Kidney glomerular epithelial cell (primary cell): ENCODE results near the gene G6PC1.
"Not testable (repeated sequence)": the region's sequence is repeated elsewhere in the genome, so short reads cannot be mapped to it uniquely, and the experiment has no call there.

ENCODE experiments used
- DNase-seq: peaks from one replicate; lab custom pipeline; 2025; lab: John Stamatoyannopoulos, UW

G6PC1 gene

DNA sequence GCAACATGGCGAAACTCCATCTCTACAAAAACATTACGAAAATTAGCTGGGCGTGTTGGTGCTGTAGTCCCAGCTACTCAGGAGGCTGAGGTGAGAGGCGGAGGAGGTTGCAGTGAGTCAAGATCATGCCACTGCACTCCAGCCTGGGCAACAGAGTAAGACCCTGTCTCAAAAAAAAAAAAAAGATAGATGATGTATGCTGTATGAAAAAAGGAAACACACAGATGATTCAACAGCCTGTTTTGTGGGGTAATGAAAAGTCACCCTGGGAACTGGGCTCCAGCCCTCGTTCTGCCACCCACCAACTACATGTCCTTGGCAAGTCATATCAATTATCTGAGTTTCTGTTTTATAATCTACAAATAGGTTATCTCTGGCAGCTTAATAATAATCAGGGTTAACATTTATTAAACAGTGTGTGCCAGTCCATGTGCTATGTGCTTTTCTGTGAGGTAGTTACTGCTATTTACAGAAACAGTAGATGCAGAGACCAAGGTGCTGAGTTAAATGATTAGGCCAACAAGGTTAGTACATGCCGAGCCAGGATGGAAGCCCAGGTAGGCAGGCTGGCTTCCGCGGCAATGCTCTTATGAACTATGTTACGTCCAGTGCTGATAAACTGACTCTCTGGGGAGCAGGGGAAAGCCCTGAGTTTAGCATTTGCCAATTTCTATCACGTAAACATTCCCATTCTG is 1.1 kb downstream of the G6PC1 start:
- DNase-seq, result no peak

DNA sequence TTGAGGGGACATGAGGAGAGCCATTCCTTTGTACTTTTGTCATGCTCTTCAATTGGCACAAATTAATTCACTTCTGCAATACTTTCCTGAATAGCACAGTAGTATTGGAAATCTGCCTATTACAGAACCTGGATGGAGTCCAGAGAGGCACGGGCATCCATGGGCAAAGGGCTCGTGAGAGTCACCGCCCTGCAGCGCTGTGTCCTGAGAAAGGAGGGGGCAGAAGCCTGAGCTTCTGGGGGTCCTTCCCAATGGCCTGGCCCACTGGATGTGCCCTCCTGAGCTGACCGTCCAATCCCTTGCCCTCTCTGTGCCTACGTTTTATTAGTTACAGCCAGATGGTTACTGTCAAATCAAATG is 3.5 kb downstream of the G6PC1 start:
- DNase-seq, result no peak

DNA sequence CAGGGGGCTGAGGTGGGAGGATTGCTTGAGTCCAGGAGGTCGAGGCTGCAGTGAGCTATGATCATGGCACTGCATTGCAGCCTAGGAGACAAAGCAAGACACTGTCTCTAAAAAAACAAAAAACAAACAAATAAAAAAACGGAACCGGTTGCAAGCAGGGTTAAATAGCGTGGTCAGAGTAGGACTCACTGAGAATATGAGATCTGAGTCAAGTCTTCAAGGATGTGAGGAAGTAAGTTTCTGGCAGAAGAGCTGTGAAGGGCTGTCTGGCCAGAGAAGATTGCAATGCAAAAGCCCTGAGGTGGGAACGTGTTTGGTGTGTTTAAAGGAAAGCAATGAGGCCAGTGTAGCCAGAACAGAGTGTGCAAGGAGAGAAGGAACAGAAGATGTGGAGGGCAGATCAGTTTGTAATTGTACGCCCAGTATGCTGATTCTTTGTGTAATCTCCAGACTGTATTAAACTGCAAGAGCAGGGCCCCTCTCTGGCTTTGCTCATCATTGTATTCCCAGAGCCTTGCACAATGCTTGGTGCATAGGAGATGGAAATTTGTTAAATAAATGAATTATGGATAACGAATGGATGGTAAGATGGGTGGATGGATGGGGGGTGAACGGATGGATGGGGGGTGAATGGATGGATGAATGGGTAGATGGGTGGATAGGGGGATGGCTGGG is 6.3 kb downstream of the G6PC1 start:
- no peak for DNase-seq

DNA sequence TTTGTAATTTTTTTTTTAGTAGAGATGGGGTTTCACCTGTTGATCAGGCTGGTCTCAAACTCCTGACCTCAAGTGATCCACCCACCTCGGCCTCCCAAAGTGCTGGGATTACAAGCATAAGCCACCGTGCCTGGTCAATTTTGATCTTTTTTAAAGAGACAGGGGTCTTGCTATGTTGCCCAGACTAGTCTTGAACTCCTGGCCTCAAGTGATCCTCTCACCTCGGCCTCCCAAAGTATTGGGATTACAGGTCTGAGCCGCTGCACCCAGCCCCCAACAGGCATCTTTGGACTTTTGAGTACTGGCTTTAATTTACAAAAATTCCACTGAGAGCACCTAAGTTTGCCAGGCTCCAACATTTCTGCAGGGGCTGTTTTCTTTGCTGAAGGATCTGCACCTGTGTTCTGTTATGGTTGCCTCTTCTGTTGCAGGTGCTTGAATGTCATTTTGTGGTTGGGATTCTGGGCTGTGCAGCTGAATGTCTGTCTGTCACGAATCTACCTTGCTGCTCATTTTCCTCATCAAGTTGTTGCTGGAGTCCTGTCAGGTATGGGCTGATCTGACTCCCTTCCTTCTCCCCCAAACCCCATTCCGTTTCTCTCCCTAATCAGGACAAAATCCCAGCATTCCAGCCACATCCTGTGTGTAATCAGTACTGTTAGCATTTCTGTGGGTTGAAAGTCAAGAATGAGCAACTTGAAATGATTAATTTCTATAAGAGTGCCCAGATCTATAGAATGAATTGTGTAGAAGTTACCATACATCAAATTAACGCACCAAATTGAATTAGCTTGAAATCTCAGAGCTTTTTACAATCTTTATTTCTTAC is 8.5 kb downstream of the G6PC1 start:
- DNase-seq, result no peak

DNA sequence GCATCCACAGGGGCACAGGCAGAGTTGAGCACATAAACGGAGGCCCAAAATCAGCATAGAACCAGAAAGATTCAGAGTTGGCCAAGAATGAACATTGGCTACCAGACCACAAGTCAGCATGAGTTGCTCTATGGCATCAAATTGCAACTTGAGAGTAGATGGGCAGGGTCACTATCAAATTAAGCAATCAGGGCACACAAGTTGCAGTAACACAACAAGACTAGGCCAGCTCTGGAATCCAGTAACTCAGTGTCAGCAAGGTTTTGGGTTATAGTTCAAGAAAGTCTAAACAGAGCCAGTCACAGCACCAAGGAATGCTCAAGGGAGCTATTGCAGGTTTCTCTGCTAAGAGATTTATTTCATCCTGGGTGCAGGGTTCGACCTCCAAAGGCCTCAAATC is 12.9 kb downstream of the G6PC1 start:
- no peak for DNase-seq

DNA sequence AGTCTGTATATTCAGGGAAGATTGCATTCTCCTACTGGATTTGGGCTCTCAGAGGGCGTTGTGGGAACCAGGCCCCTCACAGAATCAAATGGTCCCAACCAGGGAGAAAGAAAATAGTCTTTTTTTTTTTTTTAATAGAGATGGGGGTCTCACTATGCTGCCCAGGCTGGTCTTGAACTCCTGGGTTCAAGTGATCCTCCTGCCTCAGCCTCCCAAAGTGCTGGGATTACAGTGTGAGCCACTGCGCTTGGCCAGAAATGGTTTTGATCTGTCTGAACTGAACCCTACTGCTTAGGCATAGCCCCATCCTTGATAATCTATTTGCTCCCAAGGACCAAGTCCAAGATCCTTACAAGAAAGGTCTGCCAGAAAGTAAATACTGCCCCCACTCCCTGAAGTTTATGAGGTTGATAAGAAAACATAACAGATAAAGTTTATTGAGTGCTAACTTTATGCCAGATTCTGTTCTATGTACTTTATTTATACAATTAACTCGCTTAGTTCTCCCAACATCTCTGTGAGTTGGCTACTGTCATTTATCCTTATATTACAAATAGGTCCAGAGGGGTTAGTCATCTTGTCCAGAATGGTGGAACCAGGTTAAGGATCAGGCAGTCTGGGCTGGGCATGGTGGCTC is 13.5 kb downstream of the G6PC1 start:
- DNase-seq, result no peak

DNA sequence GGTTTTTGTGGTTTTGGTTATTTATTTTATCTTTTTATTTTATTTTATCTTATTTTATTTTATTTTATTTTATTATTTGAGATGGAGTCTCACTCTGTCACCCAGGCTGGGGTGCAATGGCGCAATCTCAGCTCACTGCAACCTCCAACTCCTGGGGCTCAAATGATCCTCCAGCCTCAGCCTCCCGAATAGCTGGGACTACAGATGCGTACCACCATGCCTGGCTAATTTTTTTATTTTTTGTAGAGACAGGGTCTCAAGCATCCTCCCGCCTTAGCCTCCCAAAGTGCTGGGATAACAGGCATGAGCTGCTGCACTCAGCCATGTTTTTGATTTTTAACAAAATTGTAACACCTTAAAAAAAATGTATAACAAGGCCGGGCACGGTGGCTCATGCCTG is 14.7 kb downstream of the G6PC1 start:
- DNase-seq, result not testable (repeated sequence)

DNA sequence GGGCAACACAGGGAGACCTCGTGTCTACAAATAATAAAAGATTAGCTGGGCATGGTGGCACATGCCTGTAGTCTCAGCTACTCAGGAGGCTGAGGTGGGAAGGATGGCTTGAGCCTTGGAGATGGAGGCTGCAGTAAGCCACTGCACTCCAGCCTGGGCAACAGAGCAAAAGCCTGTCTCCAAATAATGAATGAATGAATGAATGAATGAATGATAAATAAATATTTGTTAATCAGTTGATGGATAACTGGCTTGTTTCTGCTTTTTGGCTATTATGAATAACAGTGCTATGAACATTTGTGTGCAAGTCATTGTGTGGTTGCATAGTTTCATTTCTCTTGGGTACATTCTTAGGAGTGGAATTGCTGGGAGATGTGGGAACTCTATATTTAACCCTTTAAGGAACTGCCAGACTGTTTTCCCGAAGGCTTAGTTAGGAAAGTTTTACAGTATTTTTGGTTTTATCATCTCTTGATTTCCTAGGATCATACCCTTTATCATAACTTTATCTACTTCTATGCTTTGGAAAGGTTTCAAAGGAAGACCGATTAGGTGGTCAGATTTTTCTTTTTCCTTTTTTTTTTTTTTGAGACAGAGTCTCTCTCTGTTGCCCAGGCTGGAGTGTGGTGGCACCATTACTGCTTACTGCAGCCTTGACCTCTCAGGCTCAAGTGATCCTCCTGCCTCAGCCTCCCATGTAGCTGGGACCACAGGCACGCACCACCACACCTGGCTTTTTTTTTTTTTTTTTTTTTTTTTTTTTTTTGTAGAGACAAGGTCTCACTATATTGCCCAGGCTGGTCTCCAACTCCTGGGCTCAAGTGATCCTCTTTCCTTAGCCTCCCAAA is 16.0 kb downstream of the G6PC1 start:
- not testable (repeated sequence) for DNase-seq

DNA sequence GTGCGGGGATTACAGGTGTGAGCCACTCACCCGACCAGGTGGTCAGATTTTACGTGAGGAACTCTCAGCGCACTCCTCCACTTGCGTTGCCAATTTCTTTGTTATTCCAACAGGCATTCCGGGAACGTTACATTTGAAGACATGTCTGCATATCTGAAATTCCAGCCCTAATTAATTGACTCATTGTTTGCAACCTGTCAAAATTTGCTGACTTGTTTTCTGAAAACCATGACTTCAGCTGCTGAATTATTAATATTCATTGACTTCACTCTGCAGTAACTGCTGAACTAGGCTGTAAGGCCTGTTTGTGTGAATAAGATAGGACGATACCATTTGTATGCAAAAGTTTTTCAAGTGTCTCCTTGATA is 16.6 kb downstream of the G6PC1 start:
- peak; percentile 42 for DNase-seq

DNA sequence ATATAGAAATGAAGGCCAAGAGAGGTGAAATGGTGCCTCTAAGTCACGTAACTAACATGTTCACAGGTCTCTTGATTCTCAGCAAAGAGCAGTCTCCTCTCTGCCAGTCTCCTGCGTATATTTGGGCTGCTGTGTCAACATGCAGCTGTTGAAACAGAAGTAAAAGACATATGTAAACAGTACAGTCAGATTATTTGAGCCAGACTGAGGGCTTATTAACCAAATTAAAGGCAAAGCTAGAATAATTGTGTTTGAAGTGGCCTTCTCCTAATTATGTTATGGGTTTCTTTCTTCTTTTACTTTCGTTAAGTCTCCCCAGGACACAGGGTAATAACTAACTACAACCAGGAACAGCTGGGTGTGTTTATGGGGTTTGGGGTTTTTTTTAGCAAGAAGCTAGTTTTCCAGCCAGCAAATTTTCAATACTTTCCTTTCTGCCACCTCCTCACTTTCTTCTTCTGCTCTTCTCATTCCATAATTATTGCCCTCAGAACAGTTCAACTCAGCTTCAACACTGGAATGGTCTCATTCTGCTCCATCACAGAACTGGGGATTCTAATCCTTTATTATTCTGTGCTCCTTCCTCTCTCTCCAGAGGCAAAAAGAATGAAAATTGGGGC is 18.4 kb downstream of the G6PC1 start:
- DNase-seq, result no peak

DNA sequence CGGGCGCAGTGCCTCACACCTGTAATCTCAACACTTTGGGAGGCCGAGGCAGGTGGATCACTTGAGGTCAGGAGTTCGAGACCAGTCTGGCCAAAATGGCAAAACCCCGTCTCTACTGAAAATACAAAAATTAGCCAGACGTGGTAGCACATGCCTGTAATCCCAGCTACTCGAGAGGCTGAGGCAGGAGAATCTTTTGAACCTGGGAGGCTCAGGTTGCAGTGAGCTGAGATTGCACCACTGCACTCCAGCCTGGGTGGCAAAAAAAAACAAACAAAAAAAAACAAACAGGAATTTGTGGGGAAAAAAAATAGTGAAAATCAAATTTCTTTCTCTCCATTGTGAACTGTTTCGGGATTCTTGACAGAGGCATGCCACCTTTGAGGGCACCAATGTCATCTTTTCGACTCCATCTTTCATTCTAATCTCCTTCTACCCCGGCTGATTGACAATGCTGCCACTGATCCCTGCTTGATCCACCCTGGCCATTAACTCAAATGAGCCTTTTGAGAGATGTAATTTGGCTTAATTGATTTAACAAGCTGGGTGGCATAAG is 19.0 kb downstream of the G6PC1 start:
- DNase-seq, result not testable (repeated sequence)

DNA sequence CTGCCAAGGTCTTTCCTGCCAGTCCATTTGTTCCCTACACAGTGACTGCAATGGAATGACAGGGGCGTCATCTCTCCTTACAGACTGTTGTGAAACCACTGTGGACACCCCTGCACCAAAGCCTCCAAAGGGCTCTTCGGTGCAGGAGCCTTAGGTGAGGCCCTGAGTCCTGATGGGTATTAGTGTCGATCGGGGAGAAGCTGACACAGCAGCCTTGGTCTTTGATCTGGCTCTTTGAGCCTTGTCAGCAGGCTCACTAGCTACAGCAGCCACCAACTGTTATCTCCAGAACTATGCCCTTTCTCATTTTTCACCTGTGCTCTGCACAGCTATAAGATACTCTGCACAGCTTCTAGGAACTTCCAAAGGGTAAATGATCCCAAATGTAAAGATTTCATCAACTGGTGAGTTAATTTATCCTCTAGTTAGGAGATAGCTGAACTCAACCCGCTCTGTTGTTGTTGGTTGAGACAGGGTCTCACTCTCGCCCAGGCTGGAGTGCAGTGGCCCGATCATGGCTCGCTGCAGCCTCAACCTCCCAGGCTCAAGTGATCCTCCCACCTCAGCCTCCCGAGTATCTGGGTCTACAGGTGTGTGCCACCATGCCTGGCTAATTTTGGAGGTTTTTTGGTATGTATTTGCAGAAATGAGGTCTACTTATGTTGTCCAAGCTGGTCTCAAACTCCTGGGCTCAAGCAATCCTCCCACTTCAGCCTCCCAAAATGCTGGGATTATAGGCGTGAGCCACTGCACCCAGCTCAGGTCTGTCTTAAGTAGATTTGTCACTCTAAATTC is 19.7 kb downstream of the G6PC1 start:
- no peak for DNase-seq

DNA sequence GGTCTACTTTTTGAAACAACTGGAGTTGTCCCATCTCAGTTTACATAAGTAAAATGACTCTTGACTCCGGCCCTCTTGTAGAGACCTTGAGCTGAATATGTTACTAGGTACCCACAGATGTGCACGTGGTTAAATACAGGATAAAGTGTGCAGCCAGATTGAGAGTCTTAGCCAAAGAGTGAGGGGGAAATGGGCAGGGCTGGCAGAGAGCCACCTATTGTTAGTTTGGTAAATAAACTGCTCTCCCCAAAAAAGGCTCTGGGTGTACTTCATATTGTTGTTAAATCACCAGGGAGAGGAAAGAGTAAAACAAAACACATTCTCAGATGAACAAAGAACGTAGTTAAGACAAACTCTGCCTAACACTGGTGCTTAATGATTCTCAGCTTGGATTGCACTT is 20.3 kb downstream of the G6PC1 start:
- DNase-seq, result no peak

DNA sequence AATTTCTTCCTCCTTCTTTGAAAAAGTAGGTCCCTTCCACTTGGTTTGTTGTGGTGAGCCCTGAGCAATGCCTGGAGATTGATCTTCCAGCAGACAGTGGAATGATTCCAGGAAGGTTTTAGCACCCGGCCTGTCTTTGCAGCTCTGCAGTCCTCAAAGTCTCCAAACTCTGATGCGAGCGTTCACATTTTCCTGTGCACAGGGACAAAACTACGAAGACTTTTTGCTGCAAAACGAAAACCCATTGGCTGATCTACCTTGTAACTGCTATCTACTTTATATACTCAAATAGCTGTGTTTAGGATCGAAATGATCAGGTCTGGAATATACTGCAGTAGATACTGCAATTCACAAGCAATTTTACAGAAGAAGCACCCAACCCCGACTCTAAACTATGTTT is 21.7 kb downstream of the G6PC1 start:
- no peak for DNase-seq

DNA sequence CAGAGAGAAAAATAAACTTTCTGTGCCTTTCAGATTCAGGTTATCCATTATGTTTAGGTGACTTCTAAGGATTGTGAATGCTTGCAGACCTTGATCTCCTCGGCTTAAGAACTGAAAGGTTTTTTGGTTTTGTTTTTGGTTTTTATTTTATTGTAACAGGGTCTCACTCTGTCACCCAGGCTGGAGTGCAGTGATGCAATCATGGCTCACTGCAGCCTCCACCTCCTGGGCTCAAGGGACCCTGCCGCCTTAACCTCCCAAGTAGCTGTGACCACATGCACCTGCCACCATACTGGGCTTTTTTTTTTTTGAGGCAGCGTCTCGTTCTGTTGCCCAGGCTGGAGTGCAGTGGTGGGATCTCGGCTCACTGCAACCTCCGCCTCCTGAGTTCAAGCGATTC is 22.9 kb downstream of the G6PC1 start:
- DNase-seq, result not testable (repeated sequence)

DNA sequence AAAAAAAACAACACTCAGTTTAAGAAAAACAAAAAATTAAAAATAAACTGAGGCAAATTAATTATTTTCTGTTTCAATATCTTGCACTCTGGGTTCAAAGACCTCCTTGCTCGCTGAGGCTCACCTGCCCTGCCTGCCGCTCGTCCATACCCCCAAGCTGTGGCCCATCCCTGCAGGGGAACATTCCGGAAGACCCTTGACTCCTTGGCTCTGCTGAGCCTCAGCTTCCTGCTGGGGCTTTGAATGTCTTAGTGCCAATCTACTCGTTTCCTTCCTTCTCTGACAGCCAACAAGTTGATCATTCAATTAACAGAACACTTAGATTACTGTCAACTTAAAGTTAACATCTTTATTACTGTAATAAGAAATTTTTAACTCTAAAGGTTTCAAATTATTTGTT is 24.3 kb downstream of the G6PC1 start:
- DNase-seq, result no peak

DNA sequence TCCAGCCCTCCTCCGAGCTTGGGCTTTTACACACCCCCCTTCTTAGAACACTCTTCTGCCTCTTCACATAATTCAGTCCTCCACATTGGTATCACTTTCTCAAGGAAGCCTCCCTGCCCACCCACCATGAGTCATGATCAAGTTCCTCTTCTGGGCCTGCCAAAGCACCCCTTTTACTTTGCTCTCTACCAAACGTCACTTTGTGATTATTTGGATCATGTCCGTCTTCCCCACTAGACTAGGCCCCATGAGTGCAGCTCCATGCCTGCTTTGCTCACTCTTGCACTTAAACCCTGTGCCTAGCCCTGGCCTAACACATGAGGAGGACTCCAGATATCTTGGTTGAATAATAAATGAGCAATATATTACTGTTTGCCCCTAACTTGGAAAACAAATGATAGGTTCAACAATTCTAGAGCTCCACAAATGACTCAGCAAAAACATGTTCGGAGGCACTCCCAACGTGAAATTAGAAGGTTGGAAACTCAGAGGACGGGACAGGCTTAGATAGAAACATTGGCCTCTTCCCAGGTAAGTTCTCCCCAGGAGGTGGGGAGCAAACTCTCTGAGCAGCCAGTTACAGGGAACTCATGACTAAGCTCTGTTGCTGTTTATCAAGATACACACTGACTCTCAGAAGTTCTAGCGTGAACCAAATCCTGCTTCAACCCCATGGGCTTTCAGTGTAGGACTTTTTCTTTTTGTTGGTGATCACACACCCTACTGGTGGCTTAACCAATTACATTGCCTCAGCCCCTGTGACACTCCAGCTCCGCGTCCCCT is 28.3 kb downstream of the G6PC1 start:
- DNase-seq, result peak; percentile 87

DNA sequence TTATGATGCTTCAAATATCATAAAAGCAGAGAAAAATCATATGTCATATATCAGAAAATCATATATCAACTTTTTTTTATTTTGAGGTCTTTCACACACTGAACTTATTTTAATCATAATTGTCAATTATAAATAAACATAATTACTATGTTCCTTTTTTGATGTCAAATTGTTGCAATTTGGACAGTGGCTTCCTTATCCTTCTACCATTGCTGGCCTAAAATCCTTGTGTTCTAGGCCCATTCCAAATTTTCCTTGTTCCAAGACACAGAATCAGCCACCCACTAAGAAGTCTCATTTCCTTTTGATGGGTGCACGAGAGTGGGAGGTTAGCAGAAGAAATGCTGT is 28.9 kb downstream of the G6PC1 start:
- DNase-seq, result no peak
